HepG2 (cell line): ENCODE measurements around the gene MAN2B2. TPM values are rescaled to one million over a fixed set of nuclear protein-coding genes. Genes with fewer than 3 reads are reported as not detected.

ENCODE experiments used
- ASH2L ChIP-seq: fragments of 300-600, 200-600 bp; sonication (generic); IDR thresholded peaks from 2 replicates; pipeline ENCODE4 v1.7.0; 2017; ENCODE audit warnings: low read depth, mild to moderate bottlenecking, moderate library complexity, mixed read lengths, low read length; ENCODE audit not compliant: insufficient read length
- ELF4 ChIP-seq: sonication (generic); formaldehyde crosslinking; IDR thresholded peaks from 2 replicates; pipeline ENCODE4 v1.5.0; 2020; ENCODE audit warnings: missing genetic modification reagents, mild to moderate bottlenecking, moderate library complexity, borderline replicate concordance
- FOXC1 ChIP-seq: sonication (generic); formaldehyde crosslinking; IDR thresholded peaks from 2 replicates; pipeline ENCODE4 v1.8.0; 2022; ENCODE audit warnings: mild to moderate bottlenecking, missing genetic modification reagents, borderline replicate concordance
- ISL2 ChIP-seq: sonication (generic); formaldehyde crosslinking; IDR thresholded peaks from 2 replicates; pipeline ENCODE4 v1.5.0; 2020; ENCODE audit warnings: missing genetic modification reagents
- JUN ChIP-seq: sonication (generic); formaldehyde crosslinking; IDR thresholded peaks from 2 replicates; pipeline ENCODE4 v1.4.0; 2020; ENCODE audit warnings: mild to moderate bottlenecking, missing genetic modification reagents
- KDM5B ChIP-seq: sonication (generic); formaldehyde crosslinking; IDR thresholded peaks from 2 replicates; pipeline ENCODE4 v1.4.0; 2020; ENCODE audit warnings: missing genetic modification reagents, mild to moderate bottlenecking, borderline replicate concordance
- SIN3A ChIP-seq: IDR thresholded peaks from 2 replicates; pipeline ENCODE4 v1.6.1; 2011; ENCODE audit warnings: low read depth, mild to moderate bottlenecking, control low read depth, low read length, borderline replicate concordance
- TSC22D2 ChIP-seq: sonication (generic); formaldehyde crosslinking; IDR thresholded peaks from 2 replicates; pipeline ENCODE4 v1.5.1; 2020; ENCODE audit warnings: missing genetic modification reagents, mild to moderate bottlenecking, borderline replicate concordance
- ZNF451 ChIP-seq: sonication (generic); formaldehyde crosslinking; IDR thresholded peaks from 2 replicates; pipeline ENCODE4 v1.5.0; 2020; ENCODE audit warnings: mild to moderate bottlenecking, missing genetic modification reagents
- ZNF496 ChIP-seq: sonication (generic); formaldehyde crosslinking; IDR thresholded peaks from 2 replicates; pipeline ENCODE4 v1.8.1; 2023; ENCODE audit warnings: mild to moderate bottlenecking, moderate library complexity, missing genetic modification reagents; ENCODE audit not compliant: insufficient replicate concordance
- polyA plus RNA-seq, 8 experiments: library from polyadenylated mRNA; depleted of rRNA in 3 of 8; stranded (reverse) in 7 of 8; unstranded in 1 of 8; fragments of >200 nt; fragmentation: Illumina TruSeq in 4 of 8; extraction: Trizol in 4 of 8; gene quantifications; 2 replicates each; pipeline versions ENCODE4 v1.2.1 to v1.2.3, GENCODE V29; 2011 to 2016; ENCODE audit warnings: low read depth in 4 of 8, missing spikeins in 1 of 8, mixed read lengths in 1 of 8; ENCODE audit not compliant: insufficient read depth in 1 of 8
- total RNA-seq, 5 experiments: library from RNA; depleted of rRNA; stranded (reverse); fragments of >200 nt; fragmentation: Illumina TruSeq; extraction: Trizol; gene quantifications; 2 replicates each; pipeline ENCODE4 v1.2.3, GENCODE V29; 2016; ENCODE audit warnings: low read depth in 1 of 5
- TF ChIP-seq, protein P1 (sequence below): sonication (generic); formaldehyde crosslinking; IDR thresholded peaks from 2 replicates; pipeline ENCODE4 v1.4.0; 2020; ENCODE audit warnings: missing genetic modification reagents, borderline replicate concordance
- TF ChIP-seq, protein P2 (sequence below), 2 experiments: fragments of 450-650 bp in 1 of 2; sonication (generic) in 1 of 2; formaldehyde crosslinking; IDR thresholded peaks; 2 replicates each; pipeline versions ENCODE4 v1.5.0 to v1.8.0; 2020 to 2022; ENCODE audit warnings: mild to moderate bottlenecking in 1 of 2, missing genetic modification reagents in 1 of 2
- TF ChIP-seq, protein P3 (sequence below): sonication (generic); formaldehyde crosslinking; IDR thresholded peaks from 2 replicates; pipeline ENCODE4 v1.8.1; 2023; ENCODE audit warnings: mild to moderate bottlenecking, missing genetic modification reagents
- TF ChIP-seq, protein P4 (sequence below): sonication (generic); formaldehyde crosslinking; IDR thresholded peaks from 2 replicates; pipeline ENCODE4 v1.5.1; 2020; ENCODE audit warnings: mild to moderate bottlenecking, missing genetic modification reagents, borderline replicate concordance
- TF ChIP-seq, protein P5 (sequence below): sonication (generic); formaldehyde crosslinking; IDR thresholded peaks from 2 replicates; pipeline ENCODE4 v1.9.0; 2021; ENCODE audit warnings: missing genetic modification reagents, borderline replicate concordance
- TF ChIP-seq, protein P6 (sequence below): sonication (generic); formaldehyde crosslinking; IDR thresholded peaks from 2 replicates; pipeline ENCODE4 v1.4.0; 2020; ENCODE audit warnings: missing genetic modification reagents; ENCODE audit errors: not compliant biosample characterization

MAN2B2 gene
- total and polyA plus RNA-seq, 2 of the 13 experiments (the other 11 are each of a cell fraction or from before 2014, with no cell fraction given) = 4.8 to 5.4 TPM

DNA sequence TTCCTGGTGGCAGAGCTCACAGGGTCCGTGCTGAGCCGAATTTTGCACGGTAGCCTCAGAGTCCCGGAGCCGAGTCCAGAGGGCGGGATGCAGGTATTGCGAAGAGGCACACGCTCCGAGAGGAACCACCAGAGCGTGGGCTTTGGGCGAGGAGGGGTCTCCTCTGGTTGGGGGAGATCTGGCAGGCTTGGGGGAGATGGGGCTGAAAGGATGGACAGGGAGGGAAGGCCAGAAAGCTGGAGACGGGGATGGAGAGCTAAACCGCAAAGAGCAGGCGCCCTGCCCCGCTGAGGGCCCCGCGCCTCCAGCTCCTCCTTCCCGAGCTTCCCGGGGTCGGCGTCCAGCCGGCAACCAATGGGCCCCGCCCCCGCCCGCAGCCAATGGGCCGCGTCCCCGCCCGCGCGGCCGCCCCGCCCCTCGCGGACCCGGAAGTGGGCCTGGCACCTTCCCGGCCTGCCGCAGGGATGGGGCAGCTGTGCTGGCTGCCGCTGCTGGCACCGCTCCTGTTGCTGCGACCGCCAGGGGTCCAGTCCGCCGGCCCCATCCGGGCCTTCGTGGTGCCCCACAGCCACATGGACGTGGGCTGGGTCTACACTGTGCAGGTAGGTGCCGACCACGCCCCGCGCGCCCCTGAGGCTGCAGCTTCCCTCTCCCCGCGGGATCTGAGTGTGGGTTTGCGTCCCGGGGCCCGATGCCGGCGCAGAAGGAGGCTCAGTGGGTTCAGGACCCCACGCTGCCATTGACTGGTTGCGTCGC, at the start of gene MAN2B2 (continued):
- TF ChIP-seq TSC22D2 (CRISPR knock-in tag) (no peak), ASH2L (no peak), KDM5B (no peak), FOXC1 (CRISPR knock-in tag) (no peak), JUN (CRISPR knock-in tag) (no peak; the same call in 1 of the 2 replicates), ZNF451 (CRISPR knock-in tag) (no peak), ELF4 (CRISPR knock-in tag) (peak; percentile 63; the same call in 1 of the 2 replicates), SIN3A (peak; percentile 92; the same call in 1 of the 2 replicates), ISL2 (CRISPR knock-in tag) (0 out of 2 replicates have a peak, but pooled peaks have one; percentile 41), ZNF496 (no peak)
- TF ChIP-seq, protein P1, sequence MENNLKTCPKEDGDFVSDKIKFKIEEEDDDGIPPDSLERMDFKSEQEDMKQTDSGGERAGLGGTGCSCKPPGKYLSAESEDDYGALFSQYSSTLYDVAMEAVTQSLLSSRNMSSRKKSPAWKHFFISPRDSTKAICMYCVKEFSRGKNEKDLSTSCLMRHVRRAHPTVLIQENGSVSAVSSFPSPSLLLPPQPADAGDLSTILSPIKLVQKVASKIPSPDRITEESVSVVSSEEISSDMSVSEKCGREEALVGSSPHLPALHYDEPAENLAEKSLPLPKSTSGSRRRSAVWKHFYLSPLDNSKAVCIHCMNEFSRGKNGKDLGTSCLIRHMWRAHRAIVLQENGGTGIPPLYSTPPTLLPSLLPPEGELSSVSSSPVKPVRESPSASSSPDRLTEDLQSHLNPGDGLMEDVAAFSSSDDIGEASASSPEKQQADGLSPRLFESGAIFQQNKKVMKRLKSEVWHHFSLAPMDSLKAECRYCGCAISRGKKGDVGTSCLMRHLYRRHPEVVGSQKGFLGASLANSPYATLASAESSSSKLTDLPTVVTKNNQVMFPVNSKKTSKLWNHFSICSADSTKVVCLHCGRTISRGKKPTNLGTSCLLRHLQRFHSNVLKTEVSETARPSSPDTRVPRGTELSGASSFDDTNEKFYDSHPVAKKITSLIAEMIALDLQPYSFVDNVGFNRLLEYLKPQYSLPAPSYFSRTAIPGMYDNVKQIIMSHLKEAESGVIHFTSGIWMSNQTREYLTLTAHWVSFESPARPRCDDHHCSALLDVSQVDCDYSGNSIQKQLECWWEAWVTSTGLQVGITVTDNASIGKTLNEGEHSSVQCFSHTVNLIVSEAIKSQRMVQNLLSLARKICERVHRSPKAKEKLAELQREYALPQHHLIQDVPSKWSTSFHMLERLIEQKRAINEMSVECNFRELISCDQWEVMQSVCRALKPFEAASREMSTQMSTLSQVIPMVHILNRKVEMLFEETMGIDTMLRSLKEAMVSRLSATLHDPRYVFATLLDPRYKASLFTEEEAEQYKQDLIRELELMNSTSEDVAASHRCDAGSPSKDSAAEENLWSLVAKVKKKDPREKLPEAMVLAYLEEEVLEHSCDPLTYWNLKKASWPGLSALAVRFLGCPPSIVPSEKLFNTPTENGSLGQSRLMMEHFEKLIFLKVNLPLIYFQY (CRISPR knock-in tag) = no peak
- TF ChIP-seq, protein P2, sequence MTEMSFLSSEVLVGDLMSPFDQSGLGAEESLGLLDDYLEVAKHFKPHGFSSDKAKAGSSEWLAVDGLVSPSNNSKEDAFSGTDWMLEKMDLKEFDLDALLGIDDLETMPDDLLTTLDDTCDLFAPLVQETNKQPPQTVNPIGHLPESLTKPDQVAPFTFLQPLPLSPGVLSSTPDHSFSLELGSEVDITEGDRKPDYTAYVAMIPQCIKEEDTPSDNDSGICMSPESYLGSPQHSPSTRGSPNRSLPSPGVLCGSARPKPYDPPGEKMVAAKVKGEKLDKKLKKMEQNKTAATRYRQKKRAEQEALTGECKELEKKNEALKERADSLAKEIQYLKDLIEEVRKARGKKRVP (CRISPR knock-in tag; IDR thresholded peaks at IDR 0.05) = no peak
- TF ChIP-seq, protein P3, sequence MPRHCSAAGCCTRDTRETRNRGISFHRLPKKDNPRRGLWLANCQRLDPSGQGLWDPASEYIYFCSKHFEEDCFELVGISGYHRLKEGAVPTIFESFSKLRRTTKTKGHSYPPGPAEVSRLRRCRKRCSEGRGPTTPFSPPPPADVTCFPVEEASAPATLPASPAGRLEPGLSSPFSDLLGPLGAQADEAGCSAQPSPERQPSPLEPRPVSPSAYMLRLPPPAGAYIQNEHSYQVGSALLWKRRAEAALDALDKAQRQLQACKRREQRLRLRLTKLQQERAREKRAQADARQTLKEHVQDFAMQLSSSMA = no peak
- TF ChIP-seq, protein P4, sequence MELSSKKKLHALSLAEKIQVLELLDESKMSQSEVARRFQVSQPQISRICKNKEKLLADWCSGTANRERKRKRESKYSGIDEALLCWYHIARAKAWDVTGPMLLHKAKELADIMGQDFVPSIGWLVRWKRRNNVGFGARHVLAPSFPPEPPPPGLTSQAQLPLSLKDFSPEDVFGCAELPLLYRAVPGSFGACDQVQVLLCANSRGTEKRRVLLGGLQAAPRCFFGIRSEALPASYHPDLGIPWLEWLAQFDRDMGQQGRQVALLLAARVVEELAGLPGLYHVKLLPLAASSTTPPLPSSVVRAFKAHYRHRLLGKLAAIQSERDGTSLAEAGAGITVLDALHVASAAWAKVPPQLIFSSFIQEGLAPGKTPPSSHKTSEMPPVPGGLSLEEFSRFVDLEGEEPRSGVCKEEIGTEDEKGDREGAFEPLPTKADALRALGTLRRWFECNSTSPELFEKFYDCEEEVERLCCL (CRISPR knock-in tag) = no peak
- TF ChIP-seq, protein P5, sequence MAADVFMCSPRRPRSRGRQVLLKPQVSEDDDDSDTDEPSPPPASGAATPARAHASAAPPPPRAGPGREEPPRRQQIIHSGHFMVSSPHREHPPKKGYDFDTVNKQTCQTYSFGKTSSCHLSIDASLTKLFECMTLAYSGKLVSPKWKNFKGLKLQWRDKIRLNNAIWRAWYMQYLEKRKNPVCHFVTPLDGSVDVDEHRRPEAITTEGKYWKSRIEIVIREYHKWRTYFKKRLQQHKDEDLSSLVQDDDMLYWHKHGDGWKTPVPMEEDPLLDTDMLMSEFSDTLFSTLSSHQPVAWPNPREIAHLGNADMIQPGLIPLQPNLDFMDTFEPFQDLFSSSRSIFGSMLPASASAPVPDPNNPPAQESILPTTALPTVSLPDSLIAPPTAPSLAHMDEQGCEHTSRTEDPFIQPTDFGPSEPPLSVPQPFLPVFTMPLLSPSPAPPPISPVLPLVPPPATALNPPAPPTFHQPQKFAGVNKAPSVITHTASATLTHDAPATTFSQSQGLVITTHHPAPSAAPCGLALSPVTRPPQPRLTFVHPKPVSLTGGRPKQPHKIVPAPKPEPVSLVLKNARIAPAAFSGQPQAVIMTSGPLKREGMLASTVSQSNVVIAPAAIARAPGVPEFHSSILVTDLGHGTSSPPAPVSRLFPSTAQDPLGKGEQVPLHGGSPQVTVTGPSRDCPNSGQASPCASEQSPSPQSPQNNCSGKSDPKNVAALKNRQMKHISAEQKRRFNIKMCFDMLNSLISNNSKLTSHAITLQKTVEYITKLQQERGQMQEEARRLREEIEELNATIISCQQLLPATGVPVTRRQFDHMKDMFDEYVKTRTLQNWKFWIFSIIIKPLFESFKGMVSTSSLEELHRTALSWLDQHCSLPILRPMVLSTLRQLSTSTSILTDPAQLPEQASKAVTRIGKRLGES = 0 out of 2 replicates have a peak, but pooled peaks have one; percentile 45
- TF ChIP-seq, protein P6, sequence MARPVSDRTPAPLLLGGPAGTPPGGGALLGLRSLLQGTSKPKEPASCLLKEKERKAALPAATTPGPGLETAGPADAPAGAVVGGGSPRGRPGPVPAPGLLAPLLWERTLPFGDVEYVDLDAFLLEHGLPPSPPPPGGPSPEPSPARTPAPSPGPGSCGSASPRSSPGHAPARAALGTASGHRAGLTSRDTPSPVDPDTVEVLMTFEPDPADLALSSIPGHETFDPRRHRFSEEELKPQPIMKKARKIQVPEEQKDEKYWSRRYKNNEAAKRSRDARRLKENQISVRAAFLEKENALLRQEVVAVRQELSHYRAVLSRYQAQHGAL = no peak
